ENCODE results near the gene NRL.

DNA sequence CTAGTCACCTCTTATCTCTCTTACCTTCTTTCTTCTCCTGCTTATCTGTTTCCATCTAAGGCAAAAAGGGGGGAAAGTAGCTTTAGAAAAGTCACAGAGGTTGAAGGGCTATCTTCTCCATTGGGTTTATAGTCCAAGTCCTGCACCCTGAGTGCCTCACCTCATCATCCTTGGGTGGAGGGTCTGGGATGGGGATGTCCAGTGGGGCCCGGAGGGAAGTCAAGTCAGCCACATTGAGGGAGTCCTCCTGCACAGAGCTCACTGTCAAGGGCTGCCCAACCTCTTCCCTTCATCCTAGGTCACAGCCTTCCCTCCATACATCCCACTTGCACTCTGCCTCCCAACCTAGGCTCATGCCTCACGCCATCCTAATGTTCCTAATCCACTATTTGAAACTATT is 30.5 kb upstream of the NRL start:
- TF ChIP-seq, protein P1, sequence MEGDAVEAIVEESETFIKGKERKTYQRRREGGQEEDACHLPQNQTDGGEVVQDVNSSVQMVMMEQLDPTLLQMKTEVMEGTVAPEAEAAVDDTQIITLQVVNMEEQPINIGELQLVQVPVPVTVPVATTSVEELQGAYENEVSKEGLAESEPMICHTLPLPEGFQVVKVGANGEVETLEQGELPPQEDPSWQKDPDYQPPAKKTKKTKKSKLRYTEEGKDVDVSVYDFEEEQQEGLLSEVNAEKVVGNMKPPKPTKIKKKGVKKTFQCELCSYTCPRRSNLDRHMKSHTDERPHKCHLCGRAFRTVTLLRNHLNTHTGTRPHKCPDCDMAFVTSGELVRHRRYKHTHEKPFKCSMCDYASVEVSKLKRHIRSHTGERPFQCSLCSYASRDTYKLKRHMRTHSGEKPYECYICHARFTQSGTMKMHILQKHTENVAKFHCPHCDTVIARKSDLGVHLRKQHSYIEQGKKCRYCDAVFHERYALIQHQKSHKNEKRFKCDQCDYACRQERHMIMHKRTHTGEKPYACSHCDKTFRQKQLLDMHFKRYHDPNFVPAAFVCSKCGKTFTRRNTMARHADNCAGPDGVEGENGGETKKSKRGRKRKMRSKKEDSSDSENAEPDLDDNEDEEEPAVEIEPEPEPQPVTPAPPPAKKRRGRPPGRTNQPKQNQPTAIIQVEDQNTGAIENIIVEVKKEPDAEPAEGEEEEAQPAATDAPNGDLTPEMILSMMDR (IDR thresholded peaks at IDR 0.05) = no peak
- no peak for TF ChIP-seq POLR2A (IDR thresholded peaks at IDR 0.05)
